T-helper 2 cell treated with Interferon-gamma antibody and Interleukin-4, amounts not matched to agents 100 ng/mL and 5 ng/mL, for 36 hours (primary cell): ENCODE data around the gene UTP25. TPM values are rescaled to one million over a fixed set of nuclear protein-coding genes. Genes with fewer than 3 reads are reported as not detected.
"Not testable (repeated sequence)": the region's sequence is repeated elsewhere in the genome, so short reads cannot be mapped to it uniquely, and the experiment has no call there.

Source experiments
- intact Hi-C: fragments of 100-400 bp; cut with micrococcal nuclease; formaldehyde crosslinking; loops from one replicate; pipeline ENCODE4 v1.15.1; 2023
- total RNA-seq: library from RNA; stranded (reverse); gene quantifications from 2 replicates; pipeline ENCODE4 v1.2.3, GENCODE V29; 2022

The UTP25 gene, protein sequence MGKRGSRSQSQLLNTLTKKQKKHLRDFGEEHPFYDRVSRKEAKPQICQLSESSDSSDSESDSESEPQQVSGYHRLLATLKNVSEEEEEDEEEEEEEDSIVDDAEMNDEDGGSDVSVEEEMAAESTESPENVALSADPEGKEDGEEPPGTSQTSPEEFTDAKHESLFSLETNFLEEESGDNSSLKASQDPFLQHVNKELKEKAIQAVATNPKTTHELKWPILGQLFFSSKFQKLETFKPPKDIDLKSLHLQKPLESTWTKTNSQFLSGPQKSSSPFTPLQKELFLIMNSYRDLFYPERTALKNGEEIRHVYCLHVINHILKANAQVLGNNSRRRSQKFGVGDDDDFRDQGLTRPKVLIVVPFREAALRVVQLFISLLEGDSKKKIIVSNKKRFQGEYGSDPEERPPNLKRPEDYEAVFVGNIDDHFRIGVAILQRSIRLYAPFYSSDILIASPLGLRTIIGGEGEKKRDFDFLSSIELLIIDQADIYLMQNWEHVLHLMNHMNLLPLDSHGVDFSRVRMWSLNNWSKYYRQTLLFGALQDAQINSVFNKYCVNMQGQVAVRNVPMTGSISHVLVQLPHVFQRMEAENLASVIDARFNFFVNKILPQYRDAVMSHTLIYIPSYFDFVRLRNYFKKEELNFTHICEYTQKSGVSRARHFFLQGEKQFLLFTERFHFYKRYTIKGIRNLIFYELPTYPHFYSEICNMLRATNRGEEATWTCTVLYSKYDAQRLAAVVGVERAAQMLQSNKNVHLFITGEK
- total RNA-seq = 10.4 and 10.7 TPM in 2 replicates

DNA sequence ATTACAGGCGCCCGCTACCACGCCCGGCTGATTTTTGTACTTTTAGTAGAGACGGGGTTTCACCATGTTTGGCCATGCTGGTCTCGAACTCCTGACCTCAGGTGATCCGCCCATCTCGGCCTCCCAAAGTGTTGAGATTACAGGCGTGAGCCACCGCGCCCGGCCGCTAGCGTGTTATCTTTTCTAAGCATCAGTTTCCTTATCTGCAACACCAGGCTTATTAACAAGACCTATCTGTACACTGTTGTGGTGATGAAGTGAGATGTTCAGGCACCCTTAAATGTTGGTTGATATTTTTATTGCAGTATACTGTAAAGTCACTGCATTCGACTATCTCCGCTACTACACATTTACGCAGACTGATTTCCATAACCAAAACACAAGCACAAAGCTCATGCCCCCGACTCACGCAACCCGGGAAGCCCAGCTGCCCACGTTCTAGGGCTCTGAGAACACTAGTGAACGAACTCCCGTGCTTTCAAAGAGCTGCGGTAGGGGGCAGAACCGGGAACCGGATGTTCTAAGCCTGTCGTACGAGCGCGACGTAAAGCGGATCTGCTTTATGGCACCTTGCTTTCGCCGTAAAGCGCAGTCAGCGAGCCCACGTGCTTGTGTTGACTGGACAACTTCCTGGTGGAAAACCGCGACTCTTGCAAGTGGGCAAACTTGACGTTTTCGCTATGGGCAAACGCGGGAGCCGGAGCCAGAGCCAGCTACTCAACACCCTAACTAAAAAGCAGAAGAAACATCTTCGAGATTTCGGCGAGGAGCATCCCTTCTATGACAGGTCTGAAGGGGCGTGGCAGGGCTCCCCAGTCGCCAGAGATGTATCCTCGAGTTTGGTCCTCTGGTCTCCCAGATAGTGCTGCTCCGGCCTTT, at the start of gene UTP25:
TSS of gene UTP25 (plus strand) at position 589 of the 879 bp plus-strand sequence. CDS start at position 681, 92 bp downstream.
- intact Hi-C loops = loop anchor here (1.0 to 10.0 kb wide), 7 partner anchors 43 to 1751 kb away; partner anchors contain the start of genes C1orf74, SLC30A1 and TRAF3IP3

DNA sequence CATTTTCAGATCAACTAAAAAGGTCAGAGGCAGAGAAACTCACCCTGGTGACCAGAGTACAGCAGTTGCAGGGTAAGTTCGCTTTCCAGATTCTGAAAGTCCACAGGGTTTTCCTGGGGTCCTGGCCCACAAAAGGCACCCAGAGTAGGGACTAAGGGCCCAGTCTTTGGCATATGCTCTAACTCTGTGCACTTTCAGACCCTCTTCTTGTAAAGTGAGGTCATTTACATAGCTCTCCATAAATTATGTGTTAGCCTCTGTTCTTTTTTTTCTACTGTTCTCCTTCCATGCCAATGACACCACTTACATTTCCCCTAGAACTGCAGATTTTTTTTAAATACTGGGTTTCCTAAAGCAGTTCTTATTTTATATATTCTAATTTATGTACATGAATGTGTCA, 49.7 kb upstream of the UTP25 start:
- intact Hi-C loops = no loop called here

DNA sequence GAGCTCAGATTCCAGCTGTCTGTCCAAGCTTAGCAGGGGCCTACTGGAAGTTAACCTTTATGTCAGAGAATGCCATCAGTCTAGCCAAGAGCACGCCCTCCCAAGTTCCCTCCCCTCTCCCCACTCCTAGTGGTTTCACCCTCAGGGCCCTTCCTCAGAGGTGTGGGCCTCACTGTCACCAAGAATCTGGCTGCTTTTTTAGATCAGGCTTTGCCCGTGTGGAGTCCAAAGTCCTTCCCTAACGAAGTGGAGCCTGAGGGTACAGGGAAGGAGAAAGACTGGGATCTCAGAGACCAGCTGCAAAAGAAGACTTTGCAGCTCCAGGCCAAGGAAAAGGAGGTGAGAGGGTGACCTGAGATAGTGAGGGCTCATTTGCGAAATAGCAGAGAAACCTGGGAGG, 47.5 kb upstream of the UTP25 start:
- intact Hi-C loops = no loop called here

DNA sequence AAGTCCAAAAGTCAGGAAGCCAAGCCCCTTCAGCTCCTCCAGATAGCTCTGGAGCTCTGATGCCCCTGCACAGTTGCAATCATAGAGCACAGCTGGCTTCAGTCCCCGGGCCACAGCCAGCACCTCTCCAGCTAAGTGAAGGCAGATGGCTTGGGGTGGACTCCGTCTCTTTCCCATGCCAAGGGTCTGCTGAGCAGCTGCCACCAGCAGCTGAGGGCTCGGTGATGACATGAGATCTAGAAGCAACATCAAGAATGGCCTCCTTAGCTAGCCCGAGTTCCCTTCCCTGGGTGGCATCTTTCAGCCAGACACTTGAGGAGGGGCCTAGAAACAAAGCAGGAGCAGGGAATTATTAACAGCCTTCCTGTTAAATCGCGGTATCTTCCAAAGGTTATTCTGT, 44.4 kb upstream of the UTP25 start:
- intact Hi-C loops = no loop called here

DNA sequence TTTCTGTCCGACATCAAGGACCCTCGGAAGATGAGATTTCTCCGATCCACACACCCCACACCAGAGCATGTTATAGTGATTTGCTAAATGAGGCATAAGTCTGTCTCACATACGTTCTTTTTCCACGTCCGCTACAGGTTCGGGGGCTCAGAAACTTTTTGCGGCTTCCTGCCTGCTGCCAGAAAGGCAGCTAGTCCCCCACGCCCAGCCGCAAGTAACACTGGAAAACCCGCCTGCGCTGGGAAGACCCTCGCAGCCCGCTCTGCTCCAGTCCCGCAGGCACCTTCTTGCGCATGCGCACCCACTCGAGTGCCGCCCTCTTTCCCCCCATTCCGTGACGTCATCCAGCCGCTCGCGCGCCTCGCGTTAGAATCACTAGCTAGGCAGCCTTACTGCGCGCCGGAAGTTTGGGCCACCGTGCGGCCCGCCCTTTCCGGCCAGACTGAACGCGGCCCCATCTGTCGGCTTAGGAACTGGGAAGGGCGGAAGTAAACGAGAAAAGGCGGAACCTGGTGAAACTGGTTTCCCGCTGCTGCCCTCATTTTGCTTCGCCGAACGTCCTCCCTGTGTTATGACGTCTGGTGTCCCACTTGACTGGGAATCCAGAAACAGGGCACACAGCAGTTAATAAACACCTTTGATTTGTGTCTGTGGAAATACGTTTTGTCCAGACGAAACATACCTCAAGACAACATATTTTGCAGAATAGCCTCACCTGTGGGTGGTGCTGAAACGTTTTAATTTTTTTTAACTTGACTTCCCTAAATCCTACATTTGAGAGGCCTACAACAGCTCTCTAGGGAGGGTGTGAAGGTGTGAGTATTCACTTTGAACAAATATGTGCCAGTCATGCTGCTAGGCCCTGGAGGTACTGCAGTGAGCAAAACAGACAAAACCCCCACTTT, 43.3 kb upstream of the UTP25 start, which contains the start of gene C1orf74:
TSS of gene C1orf74 (minus strand) at position 295 of the 905 bp plus-strand sequence. CDS start 925 bp downstream, outside the sequence.
- intact Hi-C loops = loop anchor here (1.0 kb wide), 7 partner anchors 8 to 1475 kb away; partner anchors contain the start of genes RCOR3, TRAF3IP3 and UTP25

DNA sequence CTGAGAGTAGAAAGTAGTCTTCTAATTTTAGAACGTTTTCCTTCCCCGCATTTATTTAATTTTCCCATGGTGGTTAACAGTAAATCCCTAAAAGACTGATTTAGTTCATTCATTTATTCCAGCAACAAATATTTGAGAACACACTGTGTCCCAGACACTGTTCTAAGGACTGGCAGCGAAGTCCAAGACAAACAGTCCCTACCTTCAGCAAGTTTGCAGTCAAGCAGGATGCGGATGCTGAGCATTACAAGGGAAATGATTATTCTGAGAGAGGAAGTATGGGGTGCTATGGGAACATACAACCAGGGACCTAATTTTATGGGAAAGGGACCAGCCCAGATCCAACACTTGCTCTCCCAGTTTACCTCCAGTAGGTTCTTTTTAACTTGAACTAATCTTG, 42.2 kb upstream of the UTP25 start:
- intact Hi-C loops = no loop called here

DNA sequence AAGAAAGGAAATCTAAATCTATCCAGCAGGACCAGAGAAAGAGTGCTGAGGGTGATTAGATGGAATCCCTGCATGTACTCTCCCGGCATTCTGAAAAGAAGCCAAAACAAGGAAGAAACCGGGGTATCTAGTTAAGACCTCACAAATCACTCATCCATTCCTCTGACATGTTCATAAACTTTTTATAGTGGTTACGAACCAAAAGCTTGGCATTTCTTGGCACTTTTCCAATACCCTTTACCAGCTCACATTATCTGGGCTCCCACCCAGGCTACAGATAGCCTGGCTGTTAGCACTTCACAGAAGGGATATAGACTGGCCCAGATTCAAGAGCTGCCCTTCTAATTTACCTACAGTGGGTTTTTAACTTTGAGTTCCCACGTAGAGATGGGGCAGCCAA, 41.6 kb upstream of the UTP25 start:
- intact Hi-C loops = no loop called here

DNA sequence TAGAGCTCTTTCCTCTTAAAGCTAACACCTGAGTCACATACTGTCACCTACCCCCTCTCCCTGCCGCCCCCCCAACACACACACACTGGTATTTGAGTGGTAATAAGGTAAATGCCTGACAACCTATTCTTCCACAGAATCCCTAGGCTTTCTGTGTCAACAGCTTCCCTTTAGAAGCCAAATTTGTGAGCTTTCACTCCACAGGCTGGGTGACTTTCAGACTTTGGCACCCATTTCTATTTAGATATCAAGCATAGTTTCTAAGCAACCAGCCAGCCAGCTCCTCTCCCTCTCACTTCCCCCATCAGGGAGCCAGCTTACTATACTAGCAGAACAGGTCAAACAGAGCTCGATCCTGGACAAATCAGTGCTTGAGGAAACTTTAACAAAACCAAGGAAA, 40.2 kb upstream of the UTP25 start:
- intact Hi-C loops = no loop called here

DNA sequence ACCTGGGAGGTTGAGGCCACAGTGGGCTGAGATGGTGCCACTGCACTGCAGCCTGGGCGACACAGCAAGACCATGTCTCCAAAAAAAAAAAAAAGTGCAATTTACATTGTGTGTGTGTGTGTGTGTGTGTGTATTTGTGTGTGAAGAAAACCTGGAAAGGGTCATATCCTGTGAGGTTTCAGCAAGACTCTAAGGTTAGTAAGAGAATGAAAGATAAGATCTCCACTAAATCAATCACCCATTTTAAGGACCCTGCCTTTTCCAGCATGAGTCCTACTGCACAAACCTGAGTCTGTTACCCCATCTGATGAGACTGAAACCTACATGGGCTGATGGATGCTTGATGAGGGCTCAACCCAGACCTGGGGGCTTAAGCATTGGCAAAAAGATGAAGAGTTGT, 38.5 kb upstream of the UTP25 start:
- intact Hi-C loops = no loop called here

DNA sequence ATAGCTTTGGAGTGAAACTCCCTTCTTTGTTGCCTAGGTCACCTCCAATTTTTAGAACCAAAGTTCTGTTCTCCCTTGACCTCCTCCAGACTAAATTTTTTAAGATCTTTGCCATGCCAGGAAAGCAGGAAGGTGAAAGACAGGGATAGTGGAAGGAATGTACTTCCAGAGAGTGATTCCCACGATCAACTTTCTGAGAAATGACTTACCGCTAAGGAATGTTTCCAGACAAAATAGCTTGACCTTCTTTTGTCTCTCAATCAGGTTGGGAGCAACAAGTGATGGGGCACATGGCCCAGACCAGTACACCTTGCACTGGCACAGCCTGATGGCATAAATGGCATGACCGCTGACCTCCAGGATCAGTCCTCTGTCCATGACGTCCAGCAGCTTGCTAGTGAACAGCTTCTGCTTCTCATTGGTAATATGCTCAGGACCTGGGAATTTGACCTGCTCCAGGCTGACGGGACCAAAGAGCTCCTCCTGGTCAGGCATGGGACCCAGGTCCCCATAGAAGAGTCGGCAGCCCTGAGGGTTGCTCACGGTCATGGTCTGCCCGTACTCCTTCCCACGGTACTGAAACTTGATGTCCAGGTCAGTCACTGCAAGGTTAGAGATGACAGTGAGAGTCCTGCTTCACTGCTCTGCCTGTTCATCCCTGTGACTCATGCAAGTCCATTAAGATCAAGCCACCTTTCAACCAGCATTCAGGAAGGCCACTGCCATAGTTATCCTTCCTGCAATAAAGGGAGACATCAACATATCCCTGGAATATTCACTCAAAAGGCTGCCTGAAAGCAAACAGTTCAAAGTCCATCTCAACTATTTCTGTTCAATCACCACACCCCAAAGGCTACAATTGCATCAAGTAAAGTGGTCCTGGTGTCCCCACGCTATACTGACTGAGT, 37.2 kb upstream of the UTP25 start:
- intact Hi-C loops = no loop called here

DNA sequence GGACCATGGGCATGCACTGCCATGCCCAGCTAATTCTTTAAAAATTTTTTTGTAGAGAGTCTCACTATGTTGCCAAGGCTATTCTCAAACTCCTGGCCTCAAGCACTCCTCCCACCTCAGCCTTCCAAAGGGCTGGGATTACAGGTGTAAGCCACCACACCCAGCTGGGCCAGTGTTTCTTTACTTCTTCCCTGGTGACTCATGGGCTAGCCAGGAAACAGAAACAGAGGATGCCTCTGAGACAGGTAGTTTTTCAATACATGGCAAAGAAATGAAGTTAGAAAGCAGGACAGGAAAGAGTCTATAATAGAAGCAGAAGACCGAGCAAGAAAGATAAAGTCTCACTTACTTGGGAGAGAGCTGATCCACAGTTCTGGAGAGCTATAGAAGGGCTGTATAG, 35.9 kb upstream of the UTP25 start:
- intact Hi-C loops = no loop called here

DNA sequence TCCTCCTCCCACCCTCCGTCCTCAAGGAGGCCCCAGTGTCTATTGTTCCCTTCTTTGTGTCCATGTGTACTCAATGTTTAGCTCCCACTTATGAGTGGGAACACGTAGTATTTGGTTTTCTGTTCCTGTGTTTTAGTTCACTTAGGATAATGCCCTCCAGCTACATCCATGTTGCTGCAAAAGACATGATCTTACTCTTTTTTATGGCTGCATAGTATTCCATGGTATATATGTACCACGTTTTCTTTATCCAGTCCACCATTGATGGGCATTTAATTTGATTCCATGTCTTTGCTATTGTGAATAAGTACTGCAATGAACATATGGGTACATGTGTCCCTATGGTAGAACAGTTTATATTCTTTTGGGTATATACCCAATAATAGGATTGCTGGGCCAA, 34.1 kb upstream of the UTP25 start:
- intact Hi-C loops = not testable (repeated sequence)

DNA sequence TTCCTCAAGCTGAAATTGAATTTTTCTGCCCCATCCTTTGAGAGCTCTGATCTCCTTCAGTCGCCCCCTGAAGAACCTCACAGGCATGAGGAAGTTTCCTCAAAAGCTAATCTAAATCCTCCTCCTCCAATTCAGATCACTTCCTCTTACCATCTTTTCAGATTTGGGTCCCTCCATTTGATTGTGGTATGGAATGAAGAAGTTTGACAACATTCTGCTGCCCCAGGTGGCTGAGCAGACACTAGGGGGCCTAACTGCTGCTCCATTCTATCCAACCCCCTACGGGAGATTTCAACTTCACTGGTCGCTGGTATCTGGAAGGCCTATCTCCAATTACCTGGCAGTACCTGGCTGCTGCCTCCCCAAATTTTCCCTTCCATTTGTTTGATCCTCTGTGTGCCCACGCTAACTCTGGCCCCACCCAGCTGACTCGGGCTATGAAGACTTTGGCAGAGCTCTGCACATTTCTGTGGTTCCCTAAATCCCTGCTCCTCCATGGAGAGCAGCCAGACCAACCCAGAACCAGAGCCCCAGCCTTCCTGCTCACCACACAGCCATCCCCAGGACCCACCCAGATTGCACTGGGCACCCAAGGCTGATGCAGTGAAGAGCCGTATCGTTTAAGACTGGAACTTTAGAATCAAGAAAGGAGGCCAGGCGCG, 29.7 kb upstream of the UTP25 start:
- intact Hi-C loops = no loop called here

DNA sequence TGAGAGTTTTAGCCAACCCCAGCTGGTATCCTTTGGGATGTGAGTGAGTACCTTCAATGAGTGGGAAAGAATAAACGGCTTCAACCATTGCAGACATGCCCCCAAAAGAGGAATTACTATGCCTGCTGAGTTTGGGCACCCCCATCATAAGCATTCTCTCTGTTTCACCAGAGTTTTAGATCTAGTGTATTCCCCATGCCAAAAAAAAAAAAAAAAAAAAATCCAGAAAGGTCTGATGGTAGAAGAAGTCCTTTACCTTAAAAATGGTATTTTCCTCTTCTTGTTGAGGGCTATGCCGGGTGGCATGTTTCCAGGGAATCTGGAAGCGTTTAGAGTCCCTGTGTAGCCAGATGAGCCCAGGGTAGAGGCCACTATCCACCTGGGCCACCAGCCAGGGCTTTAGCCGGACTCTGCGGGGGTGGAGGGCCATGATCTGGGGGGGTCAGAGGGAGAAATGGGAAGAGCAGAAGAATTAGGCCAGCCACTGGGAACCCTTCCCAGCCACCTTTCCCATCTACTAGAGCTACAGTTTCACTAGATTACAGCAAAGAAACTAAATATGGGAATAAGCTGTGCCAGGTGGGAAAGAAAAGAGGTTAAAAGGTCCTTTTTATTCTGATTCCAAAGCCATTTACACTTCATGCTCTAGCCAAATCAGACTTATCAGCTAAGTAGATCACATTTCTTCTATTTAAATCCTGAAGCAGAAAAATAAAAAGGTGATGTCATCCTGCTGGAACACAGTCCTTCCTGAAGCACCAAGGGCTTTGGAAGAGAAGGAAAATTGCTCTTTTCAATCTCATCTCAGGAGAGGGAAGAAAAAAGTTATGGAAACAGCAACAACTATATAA, 26.6 kb upstream of the UTP25 start:
- intact Hi-C loops = no loop called here

DNA sequence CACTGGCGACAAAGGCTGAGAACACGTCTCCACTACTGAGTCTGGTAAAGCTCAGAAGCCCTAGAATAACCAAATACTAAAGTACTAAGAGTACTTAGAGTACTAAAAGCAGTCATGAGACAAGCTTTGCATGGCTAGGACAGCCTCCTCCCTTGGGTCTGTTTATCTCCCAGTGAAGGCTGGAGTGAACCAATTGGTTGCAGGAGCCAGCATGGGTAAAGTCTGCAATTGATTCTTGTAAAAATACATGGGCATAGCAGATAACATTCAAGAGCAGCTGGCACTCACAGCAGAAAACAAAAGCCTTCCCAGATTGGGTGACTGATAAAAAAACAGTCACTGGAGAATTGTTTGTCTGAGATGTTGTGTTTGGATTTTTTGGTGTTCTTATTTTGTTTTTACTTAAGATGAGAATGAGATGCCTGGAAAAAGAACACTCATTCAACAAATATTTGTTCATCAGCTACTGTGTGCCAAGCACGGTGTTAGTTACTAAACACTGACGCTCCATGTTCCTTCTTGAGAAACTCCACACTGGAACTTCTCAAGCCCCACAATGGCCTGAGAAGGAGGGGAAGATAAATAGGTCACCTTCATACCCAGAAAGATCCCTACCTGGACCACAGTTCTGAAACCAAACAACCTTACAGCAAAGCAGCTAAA, 25.5 kb upstream of the UTP25 start:
- intact Hi-C loops = no loop called here

DNA sequence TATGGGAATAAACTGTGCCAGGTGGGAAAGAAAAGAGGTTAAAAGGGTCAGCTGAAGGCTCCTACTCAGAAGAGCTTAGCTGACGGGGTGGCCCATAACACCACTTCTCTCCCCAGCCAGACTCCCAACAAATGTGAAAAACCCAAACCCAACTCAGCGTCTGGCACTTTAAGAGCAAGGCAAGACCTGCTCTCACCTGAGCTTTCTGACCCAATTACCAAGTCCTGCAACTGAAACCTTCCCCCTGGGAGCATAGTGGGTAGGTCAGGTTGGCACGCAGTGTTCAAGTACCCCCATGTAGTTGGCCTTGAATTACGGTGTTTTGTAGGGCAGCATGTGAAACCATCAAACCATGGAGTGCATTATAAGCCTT, 25.0 kb upstream of the UTP25 start:
- intact Hi-C loops = no loop called here

DNA sequence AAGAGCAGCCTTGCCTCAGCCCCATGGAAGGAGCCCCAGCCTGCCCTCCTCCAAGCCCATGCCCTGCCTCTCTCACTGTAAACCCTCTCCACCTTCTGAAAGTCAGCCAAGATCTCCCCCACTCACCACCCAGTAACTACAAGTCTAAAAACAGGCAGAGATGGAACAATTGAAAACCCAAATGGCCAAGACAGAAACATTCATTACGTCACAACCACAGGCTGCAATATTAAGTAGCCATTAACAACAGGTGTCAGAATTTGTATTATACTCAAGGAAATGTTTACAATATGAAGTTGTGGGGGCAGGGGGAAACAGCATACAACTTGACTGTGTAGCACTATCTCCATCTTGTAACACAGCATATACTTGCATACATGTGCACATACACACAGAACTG, 24.2 kb upstream of the UTP25 start:
- intact Hi-C loops = no loop called here
